ENCODE data around the gene COL4A4.

GRCh38 chr2:227000123-227000522 is 163.9 kb downstream of the COL4A4 start:
- no peak for TF ChIP-seq CTCF (IDR thresholded peaks at IDR 0.05)
- no peak for TF ChIP-seq BCL3 (IDR thresholded peaks at IDR 0.05)
- TF ChIP-seq POLR2A (IDR thresholded peaks at IDR 0.05; ENCODE audit: low read length), result no peak
- TF ChIP-seq REST (IDR thresholded peaks at IDR 0.05), result no peak
